Measurements from ENCODE around the gene ANKS1B.

ANKS1B gene

GRCh38 chr12:98908866-98909265, 1075.9 kb downstream of the ANKS1B start:
- Mint-ChIP-seq H3K27me3 (peaks cover 3% of the 10 kb centered on the region), H3K36me3 (ENCODE audit: low read depth) (no peaks in the 10 kb centered on the region), H3K4me1 (ENCODE audit: low read depth) (no peaks in the 10 kb centered on the region), H3K9me3 (no peaks in the 10 kb centered on the region), H3K27ac (no peak overlapping the region), H3K4me3 (no peak overlapping the region)
- intact Hi-C loops (cut with micrococcal nuclease) = no loop called here

DNA sequence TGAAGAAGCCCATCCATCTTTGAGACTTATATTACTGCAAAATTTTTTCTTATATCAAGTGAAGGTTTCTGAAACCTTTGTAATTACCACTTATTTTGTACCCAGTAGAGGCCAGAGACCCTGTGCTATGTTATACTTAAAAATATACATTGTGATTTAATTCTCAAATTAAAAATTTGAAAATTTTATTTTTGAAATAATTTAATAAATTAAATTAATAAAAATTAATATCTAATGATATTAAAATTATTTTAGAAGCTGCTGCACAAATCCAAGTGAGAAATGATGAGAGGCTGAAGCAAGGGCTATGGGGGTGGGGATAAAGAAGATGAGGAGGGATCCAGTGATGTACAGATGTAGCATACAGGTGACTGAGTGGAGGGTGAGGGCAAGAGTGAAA, 1080.9 kb downstream of the ANKS1B start:
- intact Hi-C loops (cut with micrococcal nuclease) = no loop called here
- no peak overlapping the region for H3K4me3 Mint-ChIP-seq
- no peaks in the 10 kb centered on the region for H3K9me3 Mint-ChIP-seq
- H3K27me3 Mint-ChIP-seq = peaks cover 1% of the 10 kb centered on the region
- no peaks in the 10 kb centered on the region for H3K4me1 Mint-ChIP-seq (ENCODE audit: low read depth)
- no peaks in the 10 kb centered on the region for H3K36me3 Mint-ChIP-seq (ENCODE audit: low read depth)
- no peak overlapping the region for H3K27ac Mint-ChIP-seq

GRCh38 chr12:98901189-98901588, 1083.5 kb downstream of the ANKS1B start:
- peaks cover 18% of the 10 kb centered on the region for H3K27me3 Mint-ChIP-seq

GRCh38 chr12:98896938-98897337, 1087.8 kb downstream of the ANKS1B start:
- no peaks in the 10 kb centered on the region for H3K9me3 Mint-ChIP-seq
- intact Hi-C loops (cut with micrococcal nuclease) = no loop called here
- no peaks in the 10 kb centered on the region for H3K4me1 Mint-ChIP-seq (ENCODE audit: low read depth)
- no peak overlapping the region for H3K4me3 Mint-ChIP-seq
- no peaks in the 10 kb centered on the region for H3K36me3 Mint-ChIP-seq (ENCODE audit: low read depth)
- H3K27ac Mint-ChIP-seq = no peak overlapping the region
- peaks cover 46% of the 10 kb centered on the region for H3K27me3 Mint-ChIP-seq

More at GRCh38 chr12:98901189-98901588, 1083.5 kb downstream of the ANKS1B start:
- H3K27ac Mint-ChIP-seq = no peak overlapping the region
- no peak overlapping the region for H3K4me3 Mint-ChIP-seq
- no peaks in the 10 kb centered on the region for H3K36me3 Mint-ChIP-seq (ENCODE audit: low read depth)
- H3K9me3 Mint-ChIP-seq = no peaks in the 10 kb centered on the region
- intact Hi-C loops (cut with micrococcal nuclease) = no loop called here
- H3K4me1 Mint-ChIP-seq (ENCODE audit: low read depth) = no peaks in the 10 kb centered on the region

- no peaks in the 10 kb centered on the region for H3K9me3 Mint-ChIP-seq
- H3K4me3 Mint-ChIP-seq = no peak overlapping the region
- peaks cover 46% of the 10 kb centered on the region for H3K27me3 Mint-ChIP-seq
- no peaks in the 10 kb centered on the region for H3K36me3 Mint-ChIP-seq (ENCODE audit: low read depth)
- intact Hi-C loops (cut with micrococcal nuclease) = no loop called here
- no peaks in the 10 kb centered on the region for H3K4me1 Mint-ChIP-seq (ENCODE audit: low read depth)
- H3K27ac Mint-ChIP-seq = no peak overlapping the region
These were observed 1089.6 kb downstream of the ANKS1B start for GRCh38 chr12:98895086-98895651.

DNA sequence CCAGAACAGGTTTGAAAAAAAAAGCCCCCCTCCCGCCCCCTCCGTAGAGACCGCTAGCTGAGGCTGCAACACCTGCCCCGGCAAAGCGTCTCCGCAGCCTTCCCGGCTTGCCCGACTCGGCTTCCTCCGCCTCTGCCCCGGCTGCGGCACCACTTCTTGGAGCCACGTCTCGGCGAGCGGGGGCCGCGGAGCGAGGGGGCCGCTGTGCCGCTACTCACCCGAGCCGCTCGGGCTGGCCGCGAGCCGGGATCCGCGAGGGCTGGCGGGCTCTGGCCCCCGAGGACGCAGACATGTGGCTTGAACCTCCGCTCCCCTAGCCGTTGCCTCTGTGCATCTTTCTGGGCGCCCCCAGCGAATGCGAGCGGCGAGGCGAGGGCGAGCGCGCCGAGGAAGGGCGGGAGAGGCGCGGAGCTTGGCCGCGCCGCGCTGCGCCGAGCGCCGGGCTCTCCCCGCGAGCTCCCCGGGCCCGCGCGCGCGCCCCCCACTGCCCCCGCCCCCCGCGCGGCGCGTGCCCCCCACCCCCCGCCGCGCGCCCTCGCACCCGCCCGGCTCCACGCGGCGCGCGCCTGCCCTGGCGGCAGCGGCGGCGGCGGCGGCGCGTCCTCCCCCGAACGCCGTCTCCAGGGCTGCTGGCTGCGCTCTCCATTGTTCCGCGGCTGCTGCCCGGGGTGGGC, 1090.2 kb downstream of the ANKS1B start:
- Mint-ChIP-seq H3K36me3 (ENCODE audit: low read depth) (no peaks in the 10 kb centered on the region), H3K4me1 (ENCODE audit: low read depth) (no peaks in the 10 kb centered on the region), H3K4me3 (no peak overlapping the region), H3K27ac (no peak overlapping the region), H3K27me3 (peaks cover 46% of the 10 kb centered on the region), H3K9me3 (no peaks in the 10 kb centered on the region)
- intact Hi-C loops (cut with micrococcal nuclease) = no loop called here

GRCh38 chr12:98893675-98894411, 1090.9 kb downstream of the ANKS1B start:
- no peaks in the 10 kb centered on the region for H3K4me1 Mint-ChIP-seq (ENCODE audit: low read depth)
- no peak overlapping the region for H3K4me3 Mint-ChIP-seq
- intact Hi-C loops (cut with micrococcal nuclease) = no loop called here
- H3K27ac Mint-ChIP-seq = no peak overlapping the region
- H3K9me3 Mint-ChIP-seq = no peaks in the 10 kb centered on the region
- H3K36me3 Mint-ChIP-seq (ENCODE audit: low read depth) = no peaks in the 10 kb centered on the region
- peaks cover 46% of the 10 kb centered on the region for H3K27me3 Mint-ChIP-seq

- intact Hi-C loops (cut with micrococcal nuclease) = no loop called here
- H3K4me1 Mint-ChIP-seq (ENCODE audit: low read depth) = no peaks in the 10 kb centered on the region
- no peak overlapping the region for H3K4me3 Mint-ChIP-seq
- no peaks in the 10 kb centered on the region for H3K36me3 Mint-ChIP-seq (ENCODE audit: low read depth)
- no peak overlapping the region for H3K27ac Mint-ChIP-seq
- H3K27me3 Mint-ChIP-seq = peaks cover 51% of the 10 kb centered on the region
- H3K9me3 Mint-ChIP-seq = no peaks in the 10 kb centered on the region
These were observed 1091.5 kb downstream of the ANKS1B start for GRCh38 chr12:98893126-98893674.

DNA sequence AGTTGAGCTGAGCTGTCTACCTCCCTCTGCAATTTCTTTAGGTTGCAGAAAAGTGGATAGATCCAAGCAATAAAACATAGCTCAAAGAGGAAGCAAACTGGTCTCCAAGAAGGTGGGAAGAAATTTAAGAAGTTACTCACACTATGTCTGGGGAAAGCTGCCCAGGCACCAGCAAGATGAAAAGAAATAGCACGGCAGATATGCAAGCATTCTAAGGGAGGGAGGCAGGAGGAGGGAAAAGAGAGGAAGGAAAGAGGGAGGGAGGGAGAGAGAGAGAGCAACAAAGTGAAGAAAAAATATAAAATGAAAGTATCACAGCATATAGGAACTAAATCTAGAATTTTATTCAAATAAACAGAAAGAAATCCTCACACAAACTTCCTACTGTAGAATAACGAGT, 1099.0 kb downstream of the ANKS1B start:
- no peaks in the 10 kb centered on the region for H3K4me1 Mint-ChIP-seq (ENCODE audit: low read depth)
- no peak overlapping the region for H3K27ac Mint-ChIP-seq
- intact Hi-C loops (cut with micrococcal nuclease) = no loop called here
- H3K4me3 Mint-ChIP-seq = no peak overlapping the region
- no peaks in the 10 kb centered on the region for H3K36me3 Mint-ChIP-seq (ENCODE audit: low read depth)
- H3K9me3 Mint-ChIP-seq = no peaks in the 10 kb centered on the region
- H3K27me3 Mint-ChIP-seq = peaks cover 13% of the 10 kb centered on the region

DNA sequence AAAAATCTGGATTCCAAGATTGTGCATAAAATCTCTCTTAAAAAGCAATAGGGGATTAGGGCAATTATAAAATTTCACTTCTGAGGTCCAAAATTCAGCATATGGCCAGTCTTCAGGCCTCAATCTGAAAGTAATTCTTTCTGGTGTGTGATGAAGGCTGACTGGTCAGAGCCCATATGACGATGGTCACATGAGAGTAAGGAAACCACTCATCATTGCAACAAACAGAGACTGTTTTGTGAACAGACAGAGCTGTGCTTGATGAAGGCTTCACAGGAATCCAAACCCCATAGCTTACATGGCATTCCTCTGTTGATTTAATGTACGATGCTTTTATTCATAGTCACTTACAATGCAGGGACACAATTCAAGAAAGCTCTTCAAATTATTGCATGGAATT, 1101.5 kb downstream of the ANKS1B start:
- Mint-ChIP-seq H3K36me3 (ENCODE audit: low read depth) (no peaks in the 10 kb centered on the region), H3K4me3 (no peak overlapping the region), H3K4me1 (ENCODE audit: low read depth) (no peaks in the 10 kb centered on the region), H3K27me3 (peaks cover 9% of the 10 kb centered on the region), H3K27ac (no peak overlapping the region), H3K9me3 (no peaks in the 10 kb centered on the region)
- intact Hi-C loops (cut with micrococcal nuclease) = no loop called here

DNA sequence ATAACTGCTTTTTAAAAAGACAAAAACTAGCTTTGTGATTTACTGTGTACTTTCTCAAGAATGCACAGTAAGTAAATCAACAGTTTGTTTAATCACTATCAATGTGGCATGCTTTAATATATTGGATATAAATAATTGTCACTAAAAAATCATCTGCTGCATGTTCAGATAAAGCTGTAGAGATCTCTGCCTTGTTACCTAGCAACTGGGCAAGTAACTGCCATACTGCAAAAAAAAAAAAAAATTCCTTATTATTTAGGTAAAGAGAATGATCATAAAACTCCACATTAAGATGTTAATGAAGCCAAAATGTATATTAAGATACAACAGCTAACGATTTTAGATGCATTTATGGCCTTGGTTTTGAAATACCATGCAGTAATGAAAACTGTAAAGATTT, 1102.2 kb downstream of the ANKS1B start:
- H3K9me3 Mint-ChIP-seq = no peaks in the 10 kb centered on the region
- no peak overlapping the region for H3K27ac Mint-ChIP-seq
- peaks cover 8% of the 10 kb centered on the region for H3K27me3 Mint-ChIP-seq
- H3K4me1 Mint-ChIP-seq (ENCODE audit: low read depth) = no peaks in the 10 kb centered on the region
- H3K4me3 Mint-ChIP-seq = no peak overlapping the region
- intact Hi-C loops (cut with micrococcal nuclease) = no loop called here
- H3K36me3 Mint-ChIP-seq (ENCODE audit: low read depth) = no peaks in the 10 kb centered on the region

GRCh38 chr12:98873776-98874175, 1111.0 kb downstream of the ANKS1B start:
- no peaks in the 10 kb centered on the region for H3K27me3 Mint-ChIP-seq
- no peak overlapping the region for H3K27ac Mint-ChIP-seq
- no peaks in the 10 kb centered on the region for H3K9me3 Mint-ChIP-seq
- H3K4me1 Mint-ChIP-seq (ENCODE audit: low read depth) = no peaks in the 10 kb centered on the region
- intact Hi-C loops (cut with micrococcal nuclease) = no loop called here
- H3K36me3 Mint-ChIP-seq (ENCODE audit: low read depth) = no peaks in the 10 kb centered on the region
- no peak overlapping the region for H3K4me3 Mint-ChIP-seq

GRCh38 chr12:98870504-98870903, 1114.2 kb downstream of the ANKS1B start:
- Mint-ChIP-seq H3K27ac (no peak overlapping the region), H3K9me3 (peaks cover under 1% of the 10 kb centered on the region), H3K4me1 (ENCODE audit: low read depth) (no peaks in the 10 kb centered on the region), H3K4me3 (no peak overlapping the region), H3K36me3 (ENCODE audit: low read depth) (no peaks in the 10 kb centered on the region), H3K27me3 (no peaks in the 10 kb centered on the region)
- intact Hi-C loops (cut with micrococcal nuclease) = no loop called here

- Mint-ChIP-seq H3K27ac (no peak overlapping the region), H3K4me3 (no peak overlapping the region), H3K4me1 (ENCODE audit: low read depth) (no peaks in the 10 kb centered on the region), H3K9me3 (peaks cover 5% of the 10 kb centered on the region), H3K27me3 (no peaks in the 10 kb centered on the region), H3K36me3 (ENCODE audit: low read depth) (no peaks in the 10 kb centered on the region)
- intact Hi-C loops (cut with micrococcal nuclease) = no loop called here
These were observed 1114.7 kb downstream of the ANKS1B start for GRCh38 chr12:98869886-98870503.

Data from dendritic cell treated with granulocyte-macrophage colony-stimulating factor and Interleukin-4, amounts not matched to agents 40 ng/mL and 50 ng/mL, for 4 days (primary cell).